Activated gamma-delta T cell treated with anti-CD3 and anti-CD28 coated beads, Interleukin-2, amount 50 U/mL, for 16 hours (primary cell): ENCODE results near the gene C20orf144.
A peak's percentile ranks its signal among the peaks of the same experiment; 100 is the strongest.

Experiments
- DNase-seq: peaks from one replicate; pipeline ENCODE4 v3.0.0-alpha.2; 2020; ENCODE audit warnings: low read depth

C20orf144 gene

DNA sequence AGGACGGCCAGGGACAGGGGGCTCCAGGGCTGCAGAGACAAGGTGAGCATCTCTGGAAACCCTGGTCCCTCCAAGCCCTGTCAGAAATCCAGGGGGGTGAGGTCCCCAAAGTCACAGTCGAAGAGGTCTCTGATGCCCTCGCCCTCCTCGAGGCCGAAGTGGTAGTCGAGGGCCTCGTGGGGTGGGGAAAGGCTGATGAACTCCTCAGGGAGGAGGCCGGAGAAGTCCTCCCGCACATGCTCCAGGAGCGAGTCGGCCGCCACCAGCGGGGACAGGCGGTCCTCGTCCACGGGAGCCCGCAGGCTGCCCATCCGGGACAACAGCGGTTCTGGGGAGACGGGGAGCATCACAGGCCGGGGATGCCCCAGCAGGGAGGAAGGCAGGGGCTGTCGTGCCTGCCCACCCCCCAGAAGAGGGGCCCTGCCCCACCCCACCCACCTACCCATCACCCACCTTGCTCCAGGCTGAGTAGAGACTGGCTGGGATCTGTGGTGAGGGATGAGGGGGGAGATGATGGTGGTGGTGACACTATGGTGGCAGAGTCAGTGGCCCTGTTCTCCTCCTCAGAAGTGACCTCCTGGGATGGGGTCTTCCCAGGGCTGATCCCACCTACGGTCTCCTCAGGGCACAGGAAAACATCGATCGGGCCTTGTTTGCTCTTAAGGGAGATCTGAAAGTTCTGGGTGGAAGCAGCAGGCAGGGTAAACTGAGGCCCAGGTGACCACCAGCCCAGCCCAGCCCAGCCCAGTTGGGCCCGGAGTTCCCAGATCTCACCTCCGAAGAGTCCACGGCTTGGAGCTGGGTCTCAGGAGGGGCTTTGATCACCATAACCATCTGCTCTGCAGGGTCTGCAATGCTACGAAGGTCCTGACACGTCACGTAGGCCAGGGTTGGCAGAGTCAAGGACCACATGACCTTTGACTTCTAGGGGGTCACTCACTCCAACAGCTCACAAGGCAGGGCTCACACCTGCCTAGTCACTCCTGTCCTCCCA lies 14.8 kb downstream of the C20orf144 start:
- no peak for DNase-seq

DNA sequence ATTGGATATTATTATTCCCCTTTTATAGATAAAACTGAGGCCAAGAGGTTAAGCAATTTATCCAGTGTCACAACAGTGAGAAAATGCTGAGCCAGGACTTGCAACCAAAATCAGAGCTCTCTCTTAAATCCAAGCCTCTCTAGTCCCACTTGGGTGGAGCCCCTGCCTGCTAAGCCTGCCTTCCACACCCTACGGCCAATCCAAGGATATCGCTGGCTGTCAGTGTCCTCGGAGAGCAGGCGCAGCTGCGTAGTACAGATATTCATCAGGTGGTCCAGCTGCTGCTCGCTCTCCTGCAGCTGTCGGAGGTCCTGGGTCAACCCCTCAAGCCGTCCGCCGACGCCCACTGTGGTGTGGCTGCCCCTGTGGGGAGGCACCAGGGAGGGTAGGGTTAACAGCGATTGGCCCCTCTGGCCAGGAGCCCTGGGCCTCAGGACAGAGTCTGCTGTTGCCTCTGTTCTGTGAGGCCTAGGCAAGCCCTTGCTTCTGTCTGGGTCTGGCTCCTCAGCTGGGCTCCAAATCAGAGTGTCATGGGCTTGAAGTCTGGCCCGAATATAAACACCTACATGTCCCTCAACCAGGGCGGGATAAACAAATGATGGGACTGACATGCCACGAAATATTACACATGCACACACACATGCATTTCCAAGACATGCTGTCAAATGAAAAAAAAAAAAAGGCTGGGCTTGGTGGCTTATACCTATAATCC lies 16.0 kb downstream of the C20orf144 start:
- no peak for DNase-seq

DNA sequence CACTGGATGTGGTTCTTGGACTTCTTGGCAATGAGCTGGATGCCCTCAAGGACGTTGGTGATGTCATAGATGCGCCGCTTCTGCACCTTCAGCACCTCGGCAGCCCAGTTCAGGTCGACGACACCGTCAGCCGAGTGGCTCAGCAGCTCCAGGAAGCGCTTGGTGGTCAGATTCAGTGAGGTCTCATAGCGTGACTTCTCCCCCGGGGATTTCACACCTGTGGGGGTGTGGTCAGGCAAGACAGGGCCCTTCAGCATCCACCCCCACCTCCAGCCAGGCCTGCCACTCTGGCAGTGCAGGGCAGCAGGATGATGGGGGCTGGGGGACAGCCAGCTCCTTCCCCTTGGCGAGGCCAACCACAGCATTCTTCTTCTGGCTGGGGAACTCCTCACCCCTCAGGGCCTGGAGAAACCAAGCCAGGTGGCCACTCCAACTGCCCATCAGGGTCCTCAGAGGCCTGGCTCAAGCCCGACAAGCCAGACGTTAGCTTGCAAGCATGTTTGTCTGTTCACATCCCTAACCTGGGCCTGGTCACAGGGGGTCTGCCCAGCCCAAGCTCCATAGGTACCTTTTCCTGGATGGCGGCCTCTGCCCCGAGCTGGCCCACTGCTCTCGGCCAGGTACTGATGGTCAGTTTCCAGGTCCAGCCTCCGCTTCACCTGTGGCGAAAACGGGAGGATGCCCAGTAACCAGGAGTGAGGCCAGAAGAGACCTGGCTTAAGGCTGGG lies 17.8 kb downstream of the C20orf144 start:
- peak; percentile 34 for DNase-seq

DNA sequence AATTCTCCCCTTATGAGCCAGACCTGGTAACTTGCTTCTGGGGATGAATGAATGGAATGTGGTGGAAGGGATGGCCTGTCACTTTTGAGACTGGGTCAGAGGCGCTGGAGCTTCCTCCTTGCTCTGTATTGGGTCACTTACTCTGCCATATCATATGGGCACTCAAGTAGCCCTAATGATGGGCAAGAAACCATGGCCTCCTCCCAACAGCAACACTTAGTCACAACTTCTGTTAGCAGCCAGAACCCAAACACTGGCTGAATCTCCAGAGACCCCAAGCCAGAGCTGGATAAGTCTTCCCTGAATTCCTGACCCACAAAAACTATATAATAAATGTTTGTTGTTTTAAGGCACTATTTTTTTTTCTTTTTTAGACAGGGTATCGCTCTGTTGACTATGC lies 18.6 kb downstream of the C20orf144 start:
- DNase-seq: no peak

DNA sequence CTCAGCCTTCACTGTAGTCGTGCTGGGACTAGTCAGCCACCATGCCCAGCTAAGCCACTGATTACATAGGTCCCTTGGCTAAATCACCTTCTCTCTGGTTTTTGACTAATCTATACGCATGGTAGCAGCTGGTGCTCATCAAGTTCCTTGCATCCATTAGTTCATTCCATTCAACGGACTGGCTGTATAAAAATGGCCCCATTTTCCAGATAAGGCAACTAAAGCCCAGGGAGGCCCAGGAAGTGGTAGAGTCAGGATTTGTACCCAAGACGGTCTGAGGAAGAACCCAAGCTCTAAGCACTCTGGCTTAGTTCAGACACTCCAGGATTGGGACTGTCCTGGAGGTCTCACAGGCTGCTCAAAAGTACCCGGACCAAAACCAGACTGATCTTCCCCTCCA lies 19.2 kb downstream of the C20orf144 start:
- DNase-seq: no peak

DNA sequence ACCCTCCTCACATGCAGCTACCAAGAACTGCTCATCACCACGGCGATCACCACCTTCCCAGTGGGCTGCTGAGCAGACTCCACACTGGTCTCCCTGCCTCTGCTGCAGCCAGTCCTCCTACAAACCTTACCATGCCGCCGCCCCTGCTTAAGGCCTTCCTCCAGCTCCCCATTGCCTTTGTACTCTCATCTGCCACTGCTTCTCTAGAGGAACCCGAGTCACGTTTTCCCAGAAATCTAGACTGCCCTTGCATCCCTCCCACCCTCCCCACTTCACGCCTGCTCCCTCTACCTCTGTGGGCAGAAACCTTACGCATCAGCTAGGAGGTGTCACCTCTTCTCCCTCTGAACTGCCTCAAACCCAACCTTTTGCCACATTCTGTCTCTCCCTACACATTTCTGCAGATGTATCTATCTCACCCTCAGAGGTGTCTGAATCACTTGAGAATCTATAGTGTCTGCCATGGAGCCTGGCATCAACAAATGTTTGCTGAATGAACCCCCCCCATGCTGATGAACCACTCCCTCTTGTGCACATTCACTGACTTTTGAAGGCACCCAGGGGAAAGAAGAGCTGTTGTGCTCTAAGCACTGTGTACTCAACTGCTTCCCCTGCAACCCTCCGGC lies 19.7 kb downstream of the C20orf144 start:
- no peak for DNase-seq

DNA sequence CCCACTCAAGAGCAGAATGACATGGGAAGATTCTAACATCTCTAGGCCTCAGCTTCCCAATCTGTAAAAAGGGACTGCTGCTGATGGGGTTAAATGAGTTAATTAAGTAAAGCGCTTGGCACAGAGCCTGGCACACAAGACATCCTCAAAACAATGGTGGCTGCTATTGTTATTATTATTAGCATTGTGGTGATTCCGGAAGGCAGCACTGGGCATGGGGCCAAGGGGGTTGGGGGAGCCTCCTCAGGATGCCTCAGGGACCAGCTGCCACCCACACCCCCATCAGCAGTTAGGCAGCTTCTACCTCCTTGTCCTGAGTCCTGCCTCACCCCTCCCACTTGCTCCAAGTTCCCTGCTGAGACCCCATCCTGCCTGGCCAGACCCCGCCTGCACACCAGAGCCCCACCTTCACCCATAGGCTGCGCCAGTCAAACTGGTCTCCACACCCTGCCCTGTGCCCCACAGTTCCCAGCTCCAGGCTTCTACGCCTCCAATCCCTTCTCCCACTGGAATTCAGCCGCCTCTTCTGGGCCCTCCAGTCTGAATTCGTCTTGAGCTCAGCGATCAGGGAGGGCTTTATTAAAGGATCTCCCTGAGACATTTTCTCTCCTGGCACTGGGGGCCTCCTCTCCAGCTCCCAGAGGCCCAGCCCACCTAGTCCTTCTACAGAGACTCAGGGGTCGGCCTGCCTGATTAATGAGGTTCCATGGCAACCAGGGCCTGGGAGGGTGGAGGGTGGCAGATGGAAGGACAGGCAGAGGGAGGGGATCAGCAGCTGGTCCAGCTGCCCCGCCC lies 22.6 kb downstream of the C20orf144 start:
- no peak for DNase-seq

DNA sequence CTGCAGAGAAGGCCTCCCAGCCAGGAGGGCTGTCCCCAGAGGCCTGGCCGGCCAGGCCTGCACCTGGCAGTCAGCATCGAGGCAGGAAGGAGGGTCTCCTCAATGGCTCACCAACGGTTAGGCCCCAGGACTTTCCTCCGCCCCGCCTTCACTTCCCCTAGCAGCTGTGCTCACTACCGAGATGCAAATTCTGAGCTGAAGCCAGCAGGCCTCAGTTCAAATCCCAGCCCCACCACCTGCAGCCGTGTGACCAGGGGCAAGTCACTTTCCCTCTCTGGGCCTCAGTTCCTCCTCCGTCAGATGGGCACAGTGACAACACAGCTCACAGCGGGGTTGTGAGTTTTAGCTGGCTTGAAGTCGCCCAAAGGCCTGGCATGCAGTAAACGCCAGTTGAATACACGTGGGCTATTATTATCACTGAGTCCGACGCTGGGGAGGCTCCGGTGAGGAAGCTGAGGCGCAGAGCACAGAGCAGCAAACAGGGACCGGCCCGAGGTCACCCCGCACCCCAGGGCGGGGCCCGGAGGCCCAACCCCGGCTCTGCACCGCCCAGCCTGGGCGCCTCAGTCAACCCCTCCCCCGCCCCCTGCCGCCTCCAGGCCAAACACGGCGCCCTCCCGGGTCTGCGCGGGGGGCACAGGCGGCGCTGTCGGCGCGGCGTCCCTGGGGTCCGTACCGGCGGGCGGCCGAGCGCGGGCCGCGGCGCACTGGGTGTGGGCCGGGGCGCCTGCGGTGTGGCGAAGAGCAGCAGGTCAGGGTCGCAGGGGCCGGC lies 23.4 kb downstream of the C20orf144 start:
- DNase-seq: no peak

DNA sequence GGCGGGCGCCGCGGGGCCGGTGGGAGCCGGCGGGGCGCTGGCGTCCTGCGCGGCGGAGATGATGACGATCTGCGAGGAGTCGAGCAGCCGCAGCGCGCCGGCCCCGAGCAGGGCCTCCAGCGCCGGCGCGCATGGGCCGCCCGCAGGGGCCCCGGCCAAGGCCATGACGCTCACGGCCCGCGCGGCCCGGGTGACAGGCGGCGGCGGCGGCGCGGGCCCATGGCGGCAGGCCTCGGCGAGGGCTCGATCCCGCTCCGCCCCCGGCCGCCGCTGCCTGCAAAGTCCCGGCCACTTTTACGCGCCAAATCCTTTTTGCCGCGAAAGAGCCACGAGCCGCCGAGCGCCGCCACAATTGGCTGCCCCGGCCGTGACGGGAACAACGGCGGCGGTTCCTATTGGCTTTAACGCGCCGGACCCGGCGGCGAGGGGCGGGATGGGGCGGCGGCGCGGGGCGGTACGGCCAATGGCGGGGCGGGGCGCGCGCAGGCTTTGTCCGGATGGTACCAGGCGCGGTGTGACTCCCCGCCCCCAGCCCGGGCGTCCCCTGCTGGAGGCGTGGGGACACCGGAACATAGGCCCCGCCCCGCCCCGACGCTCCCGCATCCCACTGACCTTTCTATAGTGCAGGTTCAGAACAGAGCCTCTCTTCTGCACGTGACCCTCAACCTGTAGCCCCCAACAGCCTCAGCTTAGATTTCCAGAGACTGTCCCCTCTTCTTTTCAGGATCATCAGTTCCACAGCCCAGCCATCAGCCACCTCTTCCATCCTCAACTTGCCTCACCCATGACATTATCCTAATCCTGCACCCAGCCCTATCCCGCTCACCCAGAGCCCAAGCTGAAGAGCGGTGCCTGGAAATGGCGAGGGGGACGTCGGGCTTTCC lies 24.2 kb downstream of the C20orf144 start, which contains the start of gene E2F1:
TSS of gene E2F1 (minus strand) at position 286 of the 884 bp plus-strand sequence. CDS start at position 165, 121 bp downstream.
- DNase-seq: peak; percentile 91

DNA sequence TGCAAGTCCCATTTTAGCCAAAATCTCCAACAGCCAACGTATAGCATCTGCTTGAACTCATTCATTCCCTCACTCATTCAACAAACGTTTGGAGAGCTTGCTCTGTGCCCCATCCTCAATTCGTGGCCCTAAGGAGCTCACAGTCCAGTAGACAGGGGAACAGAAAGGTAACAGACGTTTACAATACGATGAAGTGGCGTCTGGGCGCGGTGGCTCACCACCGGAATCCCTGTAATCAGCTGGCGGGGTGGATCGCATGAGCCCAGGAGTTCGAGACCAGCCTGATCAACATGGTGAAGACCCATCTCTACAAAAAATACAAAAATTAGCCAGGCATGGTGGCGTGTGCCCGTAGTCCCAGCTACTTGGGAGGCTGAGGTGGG lies 24.8 kb downstream of the C20orf144 start:
- no peak for DNase-seq

DNA sequence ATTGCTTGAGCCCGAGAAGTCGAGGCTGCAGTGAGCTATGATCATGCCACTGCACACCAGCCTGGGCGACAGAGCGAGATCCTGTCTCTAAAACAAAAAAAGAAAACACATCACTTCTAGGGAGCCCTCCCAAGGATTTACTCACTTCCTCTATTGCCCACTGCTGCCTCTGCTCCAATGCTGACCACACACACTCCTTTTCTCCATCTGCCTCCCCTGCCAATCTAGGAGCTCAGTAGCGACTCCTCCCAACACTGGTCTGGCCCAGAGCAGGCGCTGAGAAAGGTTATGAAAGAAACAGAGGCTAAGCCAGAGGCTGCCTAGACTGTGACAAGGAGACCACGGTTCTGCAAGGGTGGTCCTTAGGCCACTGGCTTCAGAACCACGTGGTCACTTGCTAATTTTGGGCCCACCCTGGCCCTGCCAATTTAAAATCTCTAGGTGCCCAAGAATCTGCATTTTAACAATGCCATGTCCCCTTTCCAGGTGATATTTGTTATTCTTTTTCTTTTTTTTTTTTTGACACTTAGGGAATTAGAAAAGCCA lies 25.3 kb downstream of the C20orf144 start:
- DNase-seq: no peak

DNA sequence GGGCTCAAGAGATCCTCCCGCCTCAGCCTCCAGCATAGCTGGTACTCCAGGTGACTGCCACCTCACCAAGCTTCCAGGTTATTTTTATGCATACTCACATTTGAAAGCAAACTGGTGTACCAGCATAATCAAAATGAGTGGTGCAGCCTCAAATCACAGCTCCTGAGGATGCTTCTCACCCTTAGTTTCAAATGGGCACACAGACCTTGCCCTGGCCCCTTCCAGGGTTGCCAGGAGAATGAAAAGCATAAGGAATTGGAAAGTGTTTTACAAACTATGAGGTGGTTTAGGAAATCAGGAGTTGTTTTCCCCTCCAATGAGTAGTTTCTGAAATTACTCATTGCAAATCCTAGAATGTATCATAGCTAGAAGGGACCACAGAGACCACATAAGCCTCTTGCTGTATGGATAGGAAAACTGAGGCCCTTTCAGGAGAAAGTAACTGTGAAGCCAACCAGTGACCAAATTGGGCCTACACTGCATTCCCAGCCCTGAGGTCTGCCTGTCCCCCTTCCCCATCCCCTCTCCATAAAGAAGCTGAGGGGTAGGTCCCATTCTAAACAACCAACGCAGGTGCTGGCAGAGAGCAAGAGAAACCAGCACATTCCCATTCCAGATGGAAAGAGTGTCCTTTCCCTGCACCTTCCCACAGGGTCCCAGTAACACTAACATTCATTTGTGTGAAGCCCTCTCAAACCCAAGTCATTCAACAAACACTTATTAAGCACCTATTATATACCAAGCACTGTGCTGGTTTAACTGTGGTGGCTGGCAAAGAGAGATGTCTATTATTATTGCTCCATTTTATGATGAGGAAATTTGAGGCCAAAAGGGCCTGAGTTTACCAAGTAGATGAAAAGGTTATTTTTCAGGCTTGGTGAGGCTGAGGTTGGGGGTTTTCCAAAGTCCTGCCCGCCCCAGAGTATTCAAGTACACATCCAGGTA lies 26.1 kb downstream of the C20orf144 start:
- DNase-seq: no peak

DNA sequence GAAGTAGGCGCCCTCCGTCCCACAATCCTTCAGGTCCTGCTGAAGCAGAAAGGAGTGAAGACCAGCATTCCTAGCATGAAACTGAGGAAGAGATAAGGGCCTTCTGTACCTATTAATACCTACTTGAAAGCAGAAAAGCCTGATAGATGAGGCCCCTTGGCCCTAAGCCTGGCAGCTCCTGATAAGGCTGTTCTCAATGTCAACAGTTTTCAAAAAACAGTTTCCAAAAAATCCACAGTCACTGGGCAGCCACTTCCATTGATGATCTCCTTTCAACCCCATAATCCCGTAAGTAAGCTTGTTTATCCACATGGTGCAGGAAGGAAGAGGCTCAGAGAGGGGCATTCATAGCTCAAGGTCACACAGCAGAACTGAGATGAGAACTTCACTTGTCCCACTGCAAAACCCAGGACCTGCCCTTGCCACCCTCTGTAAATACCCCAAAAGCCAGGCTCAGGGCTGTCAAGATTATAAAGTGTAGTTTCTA lies 26.9 kb downstream of the C20orf144 start:
- DNase-seq: no peak

DNA sequence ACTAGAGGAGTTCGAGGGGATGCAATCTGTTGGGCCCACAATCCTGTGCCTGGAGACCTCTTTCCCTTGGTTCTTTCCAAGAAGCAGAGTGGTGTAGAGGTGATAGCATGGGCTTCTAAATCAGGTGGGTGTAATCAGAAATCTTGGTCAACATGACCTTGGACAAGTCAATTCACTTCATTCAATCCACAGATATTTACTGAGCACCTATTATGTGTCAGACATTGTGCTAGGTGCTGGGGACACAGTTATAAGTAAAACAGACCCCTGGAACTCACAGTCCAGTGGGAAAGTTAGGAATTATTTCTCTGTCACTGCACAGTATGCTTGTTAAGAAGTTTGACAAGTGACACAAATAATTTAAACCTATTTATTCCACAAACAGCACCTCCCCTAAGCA lies 27.4 kb downstream of the C20orf144 start:
- no peak for DNase-seq

DNA sequence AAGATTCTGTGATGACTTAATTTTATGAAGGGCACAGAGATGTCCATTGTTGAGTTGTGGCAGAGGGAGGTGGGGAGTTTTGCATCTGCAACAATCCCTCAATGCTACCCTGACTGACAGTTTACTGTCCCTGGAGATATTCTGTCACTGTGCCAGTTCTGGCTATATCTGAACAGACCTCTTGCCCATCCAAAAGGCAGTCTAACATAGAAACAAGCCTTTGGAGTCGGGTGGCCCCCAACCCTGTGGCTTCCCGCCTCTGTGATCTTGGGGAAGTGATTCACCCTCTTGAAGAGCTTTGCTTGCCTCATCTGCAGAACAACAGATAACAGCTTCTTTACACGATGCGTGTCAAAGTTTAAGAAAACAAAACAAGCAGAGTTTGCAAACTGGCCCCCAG lies 27.8 kb downstream of the C20orf144 start:
- peak; percentile 58 for DNase-seq

DNA sequence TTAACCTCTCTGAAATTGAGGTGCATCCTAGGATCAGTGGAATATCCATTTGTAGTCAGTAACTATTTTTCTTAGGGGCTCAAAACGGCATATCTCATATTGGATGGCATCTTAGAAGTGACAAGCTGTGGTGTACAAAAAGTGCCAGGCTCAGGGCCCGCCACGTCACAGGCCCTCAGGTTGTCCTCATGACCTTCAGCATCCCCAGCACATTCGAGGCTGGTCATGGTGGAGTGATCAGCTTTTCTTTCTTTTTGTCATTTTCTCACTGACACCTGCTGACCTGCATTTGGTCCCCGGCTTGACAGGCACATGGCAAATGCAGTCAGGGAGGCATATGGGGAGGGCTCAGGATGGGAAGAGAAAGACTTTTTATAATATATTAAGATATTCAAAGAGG lies 31.2 kb downstream of the C20orf144 start:
- no peak for DNase-seq

DNA sequence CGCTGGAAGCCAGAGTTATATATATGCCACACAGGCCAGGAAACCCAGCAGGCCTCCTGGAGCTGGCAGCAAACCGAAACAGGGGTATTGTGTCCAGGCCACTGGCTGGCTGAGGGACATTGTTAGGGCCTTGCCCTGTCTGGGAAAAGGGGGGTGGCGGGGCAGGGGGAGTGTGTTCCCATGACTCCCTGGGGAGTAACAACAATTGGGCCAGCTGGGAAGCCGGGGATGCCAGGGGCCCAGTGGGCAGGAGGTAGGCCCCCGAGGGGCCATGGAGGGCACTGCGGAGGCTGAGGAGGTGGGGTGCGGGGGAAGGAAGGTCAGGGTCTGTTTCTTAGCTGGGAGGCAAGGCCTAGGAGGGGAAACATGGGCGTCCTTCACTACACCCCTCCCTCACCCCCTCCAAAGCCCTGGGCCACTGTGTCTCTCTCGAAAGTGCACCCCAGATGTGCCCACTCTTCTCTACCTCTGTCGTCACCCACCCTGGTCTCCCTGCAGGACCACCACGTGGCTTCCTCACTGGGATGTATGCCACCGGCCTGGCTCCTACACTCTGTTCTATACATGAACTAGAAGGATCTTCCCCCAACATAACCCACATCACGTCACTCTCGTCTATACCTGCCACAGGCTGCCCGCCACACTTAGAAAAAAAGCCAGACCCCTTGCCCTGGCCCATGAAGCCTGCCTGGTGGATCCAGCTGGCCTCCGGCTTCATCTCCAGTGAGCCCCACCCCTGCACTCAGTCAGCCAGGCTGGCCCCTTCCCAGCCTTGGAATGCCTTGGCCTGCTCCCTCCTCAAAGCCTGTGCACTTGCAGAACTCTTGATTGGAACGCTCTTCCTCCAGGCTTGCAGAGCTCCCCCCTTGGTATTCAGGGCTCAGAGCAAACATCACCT lies 31.9 kb downstream of the C20orf144 start:
- no peak for DNase-seq
